Measurements from ENCODE around the gene RBBP7.

Gene RBBP7

GRCh38 chrX:16870095-16870861 is at the start of gene RBBP7:
RBBP7 (minus strand) TSS chrX:16870362; CDS start chrX:16870053, 309 bp downstream.
- peak; percentile 24 to 63 for DNase-seq

GRCh38 chrX:16918979-16919378 is 48.8 kb upstream of the RBBP7 start:
- no peak for DNase-seq

GRCh38 chrX:16917120-16917519 is 47.0 kb upstream of the RBBP7 start:
- no peak for DNase-seq

GRCh38 chrX:16916561-16916960 is 46.4 kb upstream of the RBBP7 start:
- DNase-seq = no peak

- no peak for DNase-seq
These were observed 43.9 kb upstream of the RBBP7 start for GRCh38 chrX:16914058-16914457.

GRCh38 chrX:16910376-16910775 is 40.2 kb upstream of the RBBP7 start:
- no peak for DNase-seq

GRCh38 chrX:16903274-16904022 is 33.3 kb upstream of the RBBP7 start:
- DNase-seq = no peak

GRCh38 chrX:16897445-16897844 is 27.3 kb upstream of the RBBP7 start:
- DNase-seq = no peak

GRCh38 chrX:16892504-16893362 is 22.6 kb upstream of the RBBP7 start:
- DNase-seq = no peak

- DNase-seq = no peak
These were observed 15.5 kb upstream of the RBBP7 start for GRCh38 chrX:16885628-16886027.

- DNase-seq = no peak
These were observed 13.3 kb upstream of the RBBP7 start for GRCh38 chrX:16883487-16883804.

- peak in 1 of 2 experiments; percentile 19 for DNase-seq
These were observed 12.7 kb upstream of the RBBP7 start for GRCh38 chrX:16882702-16883486.

- DNase-seq = no peak
These were observed 12.0 kb upstream of the RBBP7 start for GRCh38 chrX:16882169-16882568.

GRCh38 chrX:16876696-16877095 is 6.5 kb upstream of the RBBP7 start:
- no peak for DNase-seq

- no peak for DNase-seq
These were observed 4.4 kb upstream of the RBBP7 start for GRCh38 chrX:16874458-16875095.

GRCh38 chrX:16873106-16873505 is 2.9 kb upstream of the RBBP7 start:
- DNase-seq = no peak

- DNase-seq = no peak
These were observed 977 bp upstream of the RBBP7 start for GRCh38 chrX:16870862-16871815.

GRCh38 chrX:16869393-16870094 is 618 bp downstream of the RBBP7 start:
- no peak for DNase-seq

- no peak for DNase-seq
These were observed 1.2 kb downstream of the RBBP7 start for GRCh38 chrX:16868920-16869319.

- DNase-seq = no peak
These were observed 2.2 kb downstream of the RBBP7 start for GRCh38 chrX:16867947-16868346.
